Transverse colon (tissue), 4 donors: ENCODE data around the gene RIN2. TPM values are rescaled to one million over a fixed set of nuclear protein-coding genes. Genes with fewer than 3 reads are reported as not detected.

ENCODE experiments used
- DNase-seq: peaks from one replicate; pipeline ENCODE4 v3.0.0-alpha.2; 2019
- H3K27ac ChIP-seq, 4 donors: fragments of 200-600 bp; sonication (generic); 2 replicates each; pipeline ENCODE4 v1.5.1; 2016 to 2018; ENCODE audit warnings: inconsistent platforms in 4 of 4
- H3K27me3 ChIP-seq: fragments of 200-600 bp; sonication (generic); 2 replicates; pipeline ENCODE4 v1.5.1; 2017; ENCODE audit warnings: inconsistent platforms
- H3K36me3 ChIP-seq, 4 donors: fragments of 200-600 bp; sonication (generic); 2 replicates each; pipeline ENCODE4 v1.5.1; 2017 to 2019; ENCODE audit warnings: inconsistent platforms in 4 of 4
- H3K4me1 ChIP-seq, 4 donors: fragments of 200-600 bp; sonication (generic); 2 replicates each; pipeline ENCODE4 v1.5.1; 2017 to 2020; ENCODE audit warnings: inconsistent platforms in 4 of 4
- H3K4me3 ChIP-seq, 4 donors: fragments of 200-600 bp; sonication (generic); 1 replicate in 1 of 4; 2 replicates in 3 of 4; pipeline versions ENCODE4 v1.5.1 to v1.6.1; 2017 to 2019; ENCODE audit warnings: inconsistent platforms in 4 of 4
- H3K9me3 ChIP-seq, 2 donors: fragments of 200-600 bp; sonication (generic); 2 replicates each; pipeline ENCODE4 v1.5.1; 2017 to 2019; ENCODE audit warnings: inconsistent platforms in 2 of 2
- CTCF ChIP-seq, 5 experiments: fragments of 200-600 bp in 3 of 5; fragments of 450-650 bp in 2 of 5; sonication (generic) in 3 of 5; IDR thresholded peaks; 1 replicate in 2 of 5; 2 replicates in 3 of 5; pipeline ENCODE4 v1.5.1; 2016 to 2017; ENCODE audit warnings: antibody characterized with exemption in 5 of 5, inconsistent platforms in 3 of 5, mild to moderate bottlenecking in 2 of 5, moderate library complexity in 1 of 5
- EP300 ChIP-seq: sonication (generic); formaldehyde crosslinking; IDR thresholded peaks from one replicate; pipeline ENCODE4 v1.6.1; 2017; ENCODE audit warnings: antibody characterized with exemption, low read depth
- POLR2A ChIP-seq: fragments of 450-650 bp; IDR thresholded peaks from one replicate; pipeline ENCODE4 v1.6.1; 2016; ENCODE audit warnings: antibody characterized with exemption, mild to moderate bottlenecking, moderate library complexity
- POLR2AphosphoS5 ChIP-seq, 3 donors: sonication (generic); formaldehyde crosslinking; IDR thresholded peaks; one replicate each; pipeline ENCODE4 v1.6.1; 2016; ENCODE audit warnings: antibody characterized with exemption in 3 of 3
- WGBS, 2 donors: methylation state at CpG; one replicate each; pipeline ENCODE4 v1.1.5; 2018; ENCODE audit warnings: low coverage in 1 of 2; 5-methylcytosine and 5-hydroxymethylcytosine counted together
- in situ Hi-C, 4 donors: fragments of 200-750 bp; cut with MboI; loops; one replicate each; pipeline versions ENCODE4 v1.15.0 to v1.15.1; 2017; ENCODE audit warnings: low sequenced_read_pairs in 3 of 4, low pct_ligation_motif_present in 1 of 4, low pct_unique_long_range_greater_than_20kb in 1 of 4
- intact Hi-C: fragments of 100-400 bp; cut with DNase I; formaldehyde crosslinking; loops from one replicate; pipeline ENCODE4 v1.15.1; 2023; ENCODE audit warnings: low total_unique reads
- total RNA-seq, 4 donors: library from RNA; depleted of rRNA; stranded (reverse); fragments of >200 nt; gene quantifications; one replicate each; pipeline ENCODE4 v1.1.0, GENCODE V29; 2016

The RIN2 gene
- total RNA-seq, 4 donors from 2014 or later: 53.2 to 157 (median 104) TPM

DNA sequence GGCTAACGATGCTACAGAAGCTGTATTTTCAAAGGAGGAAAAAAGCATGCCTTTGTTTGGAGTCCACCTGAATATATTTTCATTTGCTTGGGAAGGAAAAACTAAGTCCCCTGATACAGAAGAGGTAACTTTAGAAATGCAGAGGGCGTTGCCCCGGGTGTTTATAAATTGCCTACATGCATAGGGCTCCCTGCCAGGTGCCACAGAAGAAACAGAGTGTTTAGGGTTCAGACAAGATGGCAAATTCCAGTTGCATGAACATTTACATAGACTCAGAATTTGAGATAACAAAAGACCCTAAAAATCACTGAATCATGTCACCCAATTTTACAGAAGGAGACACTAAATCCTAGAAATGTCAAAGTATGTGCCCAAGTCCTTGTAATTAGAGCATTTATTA is 19.9 kb downstream of the RIN2 start:
- no peaks in the 10 kb centered on the region for H3K27me3 ChIP-seq
- in situ Hi-C loops: loop anchor here in 2 of 4 donors (25.0 kb wide), 2 partner anchors 91 to 109 kb away; no protein-coding TSS in a partner anchor
- TF ChIP-seq CTCF (IDR thresholded peaks at IDR 0.05): no peak
- no peak for TF ChIP-seq POLR2A
- no peak for TF ChIP-seq EP300
- no peak for TF ChIP-seq POLR2AphosphoS5 (IDR thresholded peaks at IDR 0.05)
- H3K4me3 ChIP-seq: no peak overlapping the region
- H3K27ac ChIP-seq: peak overlapping the region; percentile 10 to 51 (median 39)
- intact Hi-C loops: no loop called here
- H3K36me3 ChIP-seq: no peaks in the 10 kb centered on the region
- H3K9me3 ChIP-seq: no peaks in the 10 kb centered on the region
- H3K4me1 ChIP-seq: peaks cover 0 to 50% (median 28%) of the 10 kb centered on the region in 4 donors
- WGBS, 2 donors: 40 to 66% methylated on average over 1 to 3 of the region's 3 CpGs
- DNase-seq: no peak

- Histone ChIP-seq H3K9me3 (no peaks in the 10 kb centered on the region), H3K36me3 (no peaks in the 10 kb centered on the region), H3K27me3 (no peaks in the 10 kb centered on the region), H3K4me3 (no peak overlapping the region), H3K27ac (peak overlapping the region; percentile 6 to 45 (median 37)), H3K4me1 (peaks cover 0 to 50% (median 28%) of the 10 kb centered on the region in 4 donors)
- in situ Hi-C loops (loop anchor here in 2 of 4 donors (25.0 kb wide), 2 partner anchors 91 to 109 kb away; no protein-coding TSS in a partner anchor), intact Hi-C loops (no loop called here)
- TF ChIP-seq POLR2A: no peak
- no peak for TF ChIP-seq CTCF (IDR thresholded peaks at IDR 0.05)
- no peak for TF ChIP-seq EP300
- TF ChIP-seq POLR2AphosphoS5 (IDR thresholded peaks at IDR 0.05): no peak
- DNase-seq: no peak
- WGBS, 2 donors: 76% methylated on average over 3 of the region's 3 CpGs; no CpG with 5 or more reads in 1 of the 2 donors
Measured at GRCh38 chr20:19778404-19778803, 20.3 kb downstream of the RIN2 start.

- Histone ChIP-seq H3K4me3 (no peak overlapping the region), H3K9me3 (no peaks in the 10 kb centered on the region), H3K4me1 (peaks cover 3 to 54% (median 28%) of the 10 kb centered on the region in 4 donors), H3K36me3 (no peaks in the 10 kb centered on the region), H3K27ac (no peak overlapping the region), H3K27me3 (no peaks in the 10 kb centered on the region)
- intact Hi-C loops (no loop called here), in situ Hi-C loops (loop anchor here (5.0 to 25.0 kb wide), 6 partner anchors 85 to 225 kb away; no protein-coding TSS in a partner anchor)
- no peak for DNase-seq
- no peak for TF ChIP-seq POLR2A
- no peak for TF ChIP-seq POLR2AphosphoS5 (IDR thresholded peaks at IDR 0.05)
- TF ChIP-seq EP300: no peak
- no peak for TF ChIP-seq CTCF (IDR thresholded peaks at IDR 0.05)
- WGBS, 2 donors: 50 to 89% methylated on average over 3 to 5 of the region's 5 CpGs
Measured at GRCh38 chr20:19779634-19780033, 21.6 kb downstream of the RIN2 start.

GRCh38 chr20:19780261-19780660 is 22.2 kb downstream of the RIN2 start:
- WGBS, 2 donors: 64 to 80% methylated on average over 3 to 5 of the region's 5 CpGs
- Histone ChIP-seq H3K4me1 (peaks cover 5 to 54% (median 28%) of the 10 kb centered on the region in 4 donors), H3K4me3 (no peak overlapping the region), H3K27ac (no peak overlapping the region), H3K36me3 (no peaks in the 10 kb centered on the region), H3K9me3 (no peaks in the 10 kb centered on the region), H3K27me3 (no peaks in the 10 kb centered on the region)
- in situ Hi-C loops (loop anchor here (5.0 to 25.0 kb wide), 6 partner anchors 85 to 225 kb away; no protein-coding TSS in a partner anchor), intact Hi-C loops (no loop called here)
- no peak for TF ChIP-seq EP300
- no peak for TF ChIP-seq POLR2A
- TF ChIP-seq CTCF (IDR thresholded peaks at IDR 0.05): no peak
- no peak for TF ChIP-seq POLR2AphosphoS5 (IDR thresholded peaks at IDR 0.05)
- no peak for DNase-seq
